Kasumi-1 (cell line): Measurements from ENCODE around the gene ROPN1.

Experiments
- DNase-seq, 2 experiments: peaks; one replicate each; lab custom pipeline; 2025; lab: John Stamatoyannopoulos, UW

ROPN1 gene

DNA sequence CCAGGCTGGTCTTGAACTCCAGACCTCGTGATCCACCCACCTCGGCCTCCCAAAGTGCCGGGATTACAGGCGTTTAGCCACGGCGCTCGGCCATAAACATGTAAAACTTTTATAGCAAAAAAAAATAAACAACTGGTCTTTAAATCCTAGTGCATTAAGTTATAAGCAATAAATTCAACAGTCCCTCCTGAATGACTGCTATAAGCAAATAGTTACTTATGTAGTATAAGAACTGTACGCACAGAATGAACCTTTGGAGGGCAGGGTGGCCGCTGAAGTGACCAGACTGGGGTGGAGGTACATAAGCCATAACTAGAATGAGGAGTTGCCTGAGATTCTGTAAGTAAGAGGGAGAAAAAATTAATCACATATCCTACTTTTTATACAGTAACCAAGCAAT lies 43.5 kb downstream of the ROPN1 start:
- no peak for DNase-seq

DNA sequence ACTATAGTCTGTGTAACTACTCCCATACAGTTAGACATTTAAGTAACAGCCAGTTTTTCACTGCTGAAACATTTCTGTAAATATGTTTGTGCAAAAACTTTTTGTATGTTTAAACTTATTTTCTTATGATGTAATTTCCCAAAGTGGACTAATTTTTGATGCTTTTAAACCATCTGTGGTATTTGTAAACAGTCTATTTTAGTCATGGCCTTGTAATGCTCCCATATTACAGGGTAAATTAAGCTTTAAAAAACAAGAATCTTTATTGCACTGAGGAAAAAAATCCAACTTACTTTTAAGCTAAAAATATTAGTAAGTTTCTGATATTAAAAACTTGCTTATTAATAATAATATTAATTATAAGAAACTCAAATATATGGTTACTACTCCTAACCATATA lies 44.4 kb downstream of the ROPN1 start:
- DNase-seq = no peak

DNA sequence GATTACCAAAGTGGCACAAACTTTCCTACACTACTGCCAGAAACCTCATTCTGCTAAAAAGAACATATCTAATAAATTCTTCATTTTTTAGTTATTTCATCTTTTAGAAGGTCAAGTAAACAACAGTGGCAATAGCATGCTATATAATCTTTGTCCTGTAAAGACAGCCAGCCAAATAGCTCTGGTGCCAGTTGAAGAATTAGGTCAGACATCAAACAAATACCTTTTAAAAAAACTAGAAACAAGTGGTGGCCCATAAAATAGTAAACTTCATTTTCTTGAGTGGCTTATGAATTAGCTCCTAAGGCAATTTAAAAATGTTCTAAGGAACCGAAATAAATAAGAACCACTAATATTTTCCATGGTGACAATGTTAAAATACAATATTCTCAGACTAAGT lies 50.4 kb downstream of the ROPN1 start:
- no peak for DNase-seq

DNA sequence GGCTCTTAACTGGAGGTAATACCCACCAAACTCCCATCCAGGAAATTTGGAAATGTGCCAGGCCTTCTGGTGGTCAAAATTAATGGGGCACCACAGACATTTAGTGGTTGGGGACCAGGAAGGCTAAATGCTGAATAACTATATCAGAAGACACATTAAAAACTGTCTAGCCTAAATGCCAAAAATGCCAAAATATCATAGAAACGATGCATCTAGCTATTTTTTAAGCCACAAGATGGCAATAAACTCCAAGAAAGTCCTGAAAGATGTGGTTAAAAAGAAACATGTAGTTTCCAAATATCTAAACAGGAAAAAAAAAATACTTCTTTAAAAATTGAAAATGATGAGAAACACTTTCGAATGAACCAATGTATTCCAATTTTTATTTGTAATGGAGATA lies 50.8 kb downstream of the ROPN1 start:
- peak; percentile 9 to 10 for DNase-seq

DNA sequence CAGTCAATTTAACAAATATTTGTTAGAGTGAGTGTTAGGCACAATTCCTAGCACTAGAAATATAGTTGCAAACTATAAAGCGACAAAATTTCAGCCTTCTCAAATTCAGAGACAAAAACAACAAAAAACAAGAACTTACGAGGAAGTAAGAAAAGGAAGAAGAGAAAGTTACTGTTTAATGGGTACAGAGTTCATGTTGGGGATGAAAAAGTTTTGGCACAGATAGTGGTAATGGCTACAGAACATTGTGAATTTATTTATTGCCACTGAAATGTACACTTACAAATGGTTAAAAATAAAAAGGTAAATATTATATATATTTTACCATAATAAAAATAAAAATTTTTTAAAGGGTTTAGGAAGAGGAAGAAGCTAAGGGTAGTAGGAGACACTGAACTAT lies 52.2 kb downstream of the ROPN1 start:
- DNase-seq = no peak

DNA sequence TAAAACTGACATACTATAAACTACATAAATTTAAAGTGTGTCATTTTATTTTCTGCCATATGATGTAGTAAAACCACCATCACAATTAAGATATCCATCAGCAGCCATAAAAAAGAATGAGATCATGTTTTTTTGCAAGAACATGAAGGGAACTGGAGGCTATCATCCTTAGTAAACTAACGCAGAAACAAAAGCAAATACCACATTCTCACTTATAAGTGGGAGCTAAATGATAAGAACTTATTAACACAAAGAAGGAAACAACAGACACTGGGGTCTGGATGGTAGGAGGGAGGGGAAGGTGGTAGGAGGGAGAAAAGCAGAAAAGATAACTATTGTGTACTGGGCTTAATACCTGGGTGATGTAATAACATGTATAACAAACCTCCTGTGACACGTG lies 55.5 kb downstream of the ROPN1 start:
- DNase-seq = no peak

DNA sequence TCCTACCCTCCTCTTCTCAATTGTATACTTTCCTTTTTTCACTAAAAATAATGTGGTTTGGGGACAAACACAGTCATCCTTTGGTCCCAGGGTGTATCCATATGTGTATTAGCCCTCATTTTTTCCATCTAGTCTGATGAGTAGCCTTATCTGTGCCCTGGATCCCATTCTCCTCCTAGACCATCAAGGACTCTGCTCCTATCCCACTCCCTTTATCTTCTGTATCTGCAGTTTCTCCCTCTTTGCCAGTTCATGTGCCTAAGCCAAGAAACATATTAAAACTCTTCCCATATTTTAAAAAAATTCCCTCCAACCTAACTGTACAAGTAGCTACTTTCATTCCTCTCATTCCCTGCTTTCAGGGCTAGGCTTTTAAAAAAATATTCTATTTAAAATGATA lies 56.1 kb downstream of the ROPN1 start:
- no peak for DNase-seq

DNA sequence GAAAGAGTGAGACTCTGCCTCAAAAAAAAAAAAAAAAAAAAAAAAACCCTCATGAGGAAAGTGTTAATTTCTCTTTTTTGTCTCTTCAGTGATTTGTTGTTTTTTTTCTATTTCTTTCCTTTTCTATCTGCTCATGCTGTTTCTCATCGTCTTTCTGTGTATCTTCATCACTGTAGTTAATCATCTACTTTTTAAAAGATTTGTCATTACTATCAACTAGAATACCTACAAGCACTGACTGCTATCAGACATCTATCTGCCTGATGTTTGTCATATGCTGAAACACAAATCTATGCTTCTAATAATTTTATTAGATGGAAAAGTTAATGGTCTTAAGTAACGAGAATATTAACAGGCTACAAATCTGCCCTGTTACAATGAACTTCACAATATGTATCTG lies 57.7 kb downstream of the ROPN1 start:
- DNase-seq = no peak

DNA sequence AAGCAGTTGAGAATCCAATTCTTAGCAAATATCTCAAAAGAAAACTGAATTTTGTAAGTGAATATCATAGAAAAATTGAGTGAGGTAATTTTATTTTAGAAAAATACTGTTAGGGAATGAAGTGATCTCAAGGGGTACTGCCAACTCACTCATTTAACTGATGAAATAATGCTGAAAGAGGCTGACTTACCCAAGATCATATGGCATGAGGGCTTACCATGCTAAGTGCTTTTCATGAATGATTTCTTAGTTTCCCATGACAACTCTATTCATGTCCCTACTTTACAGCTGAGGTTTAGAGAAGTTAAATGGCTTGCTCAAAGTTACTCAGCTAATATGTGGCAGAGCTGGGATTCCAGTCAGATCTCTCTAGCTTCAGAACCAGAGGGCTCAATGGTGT lies 61.5 kb downstream of the ROPN1 start:
- no peak for DNase-seq

DNA sequence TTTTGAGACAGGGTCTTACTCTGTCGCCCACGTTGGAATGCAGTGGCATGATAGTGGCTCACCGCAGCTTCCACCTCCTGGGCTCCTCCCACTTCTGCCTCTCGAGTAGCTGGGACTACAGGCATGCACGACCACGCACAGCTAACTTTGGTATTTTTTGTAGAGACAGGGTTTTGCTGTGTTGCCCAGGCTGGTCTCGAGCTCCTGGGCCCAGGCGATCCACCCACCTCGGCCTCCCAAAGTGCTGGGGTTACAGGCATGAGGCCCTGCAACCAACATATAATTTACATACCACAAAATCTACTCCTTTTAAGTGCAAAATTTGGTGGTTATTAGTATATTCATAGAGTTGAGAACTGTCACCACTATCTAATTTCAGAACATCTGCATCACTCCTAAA lies 62.6 kb downstream of the ROPN1 start:
- no peak for DNase-seq

DNA sequence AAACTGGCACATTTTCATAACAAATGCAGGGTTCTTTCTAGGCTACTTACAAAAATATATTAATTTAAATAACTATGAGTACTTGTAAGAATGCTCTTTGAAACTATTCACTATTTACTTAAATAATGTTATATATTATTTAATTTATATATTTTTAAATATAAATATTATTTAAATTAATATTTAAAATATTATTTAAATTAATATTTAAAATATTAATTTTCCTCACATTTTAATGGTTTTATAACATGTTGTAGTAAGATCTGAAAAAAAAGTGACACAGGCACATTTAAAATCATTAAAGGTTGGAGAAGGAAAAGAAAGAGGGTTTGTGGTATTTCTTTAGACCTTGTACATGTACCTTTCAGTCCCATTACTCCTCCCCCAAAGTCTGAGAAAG lies 65.5 kb downstream of the ROPN1 start:
- no peak for DNase-seq

DNA sequence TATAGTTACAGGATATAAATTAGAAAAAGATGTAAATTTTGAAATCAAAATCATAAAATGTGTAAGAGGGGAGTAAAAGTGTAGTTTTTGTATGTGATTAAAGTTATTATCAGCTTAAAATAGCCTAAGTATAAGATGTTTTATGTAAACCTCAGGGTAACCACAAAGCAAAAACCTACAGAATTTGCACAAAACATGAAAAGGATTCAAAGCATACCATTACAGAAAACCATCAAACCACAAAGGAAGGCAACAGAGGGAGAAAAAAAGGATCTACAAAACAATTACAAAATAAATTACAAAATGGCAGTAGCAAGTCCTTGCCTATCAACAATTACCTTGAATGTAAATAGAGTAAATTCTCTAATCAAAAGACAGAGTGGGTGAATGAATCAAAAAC lies 71.1 kb downstream of the ROPN1 start:
- no peak for DNase-seq

DNA sequence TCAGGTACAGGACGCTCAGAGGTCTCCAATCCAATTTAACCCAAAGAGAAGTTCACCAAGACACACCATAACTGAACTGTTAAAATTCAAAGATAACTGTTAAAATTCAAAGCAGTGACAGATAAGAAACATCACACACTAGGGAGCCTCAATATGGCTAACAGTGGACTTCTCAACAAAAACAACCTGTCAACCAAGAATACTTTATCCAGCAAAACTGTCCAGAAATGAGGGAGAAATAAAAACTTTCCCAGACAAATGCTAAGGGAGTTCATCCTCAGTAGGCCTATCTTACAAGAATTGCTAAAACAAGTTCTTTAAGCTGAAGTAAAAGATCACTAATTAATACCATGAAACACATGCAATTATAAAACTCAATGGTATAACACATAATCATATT lies 71.5 kb downstream of the ROPN1 start:
- DNase-seq = no peak

DNA sequence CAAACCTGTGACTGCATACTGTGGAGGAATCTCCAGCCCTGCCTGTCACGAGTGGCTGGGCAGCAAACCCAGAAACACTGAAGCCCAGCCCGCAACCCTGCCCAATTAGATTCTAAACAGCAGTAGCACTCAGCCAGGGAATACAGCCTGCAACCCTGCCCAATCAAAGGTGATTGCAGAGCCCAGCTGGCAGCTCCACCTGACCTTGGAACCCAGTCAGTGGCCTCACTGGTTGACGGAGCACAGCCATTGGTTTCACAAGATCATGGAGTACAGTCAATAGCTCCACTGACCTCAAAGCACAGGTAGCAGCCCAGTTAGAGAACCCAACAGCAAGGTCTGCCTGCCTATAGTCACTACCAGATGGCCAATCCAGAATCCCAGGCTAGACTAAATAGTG lies 72.6 kb downstream of the ROPN1 start:
- no peak for DNase-seq
